HG03159 (cell line): ENCODE results near the gene RNFT1.
"Not testable (repeated sequence)": the region's sequence is repeated elsewhere in the genome, so short reads cannot be mapped to it uniquely, and the experiment has no call there.

ENCODE experiments used
- ATAC-seq: cut with Tn5 transposase; IDR thresholded peaks from one replicate; pipeline ENCODE4 v1.9.1; 2021; ENCODE audit warnings: mild to moderate bottlenecking, moderate library complexity; ENCODE audit not compliant: unreplicated experiment

Gene RNFT1

DNA sequence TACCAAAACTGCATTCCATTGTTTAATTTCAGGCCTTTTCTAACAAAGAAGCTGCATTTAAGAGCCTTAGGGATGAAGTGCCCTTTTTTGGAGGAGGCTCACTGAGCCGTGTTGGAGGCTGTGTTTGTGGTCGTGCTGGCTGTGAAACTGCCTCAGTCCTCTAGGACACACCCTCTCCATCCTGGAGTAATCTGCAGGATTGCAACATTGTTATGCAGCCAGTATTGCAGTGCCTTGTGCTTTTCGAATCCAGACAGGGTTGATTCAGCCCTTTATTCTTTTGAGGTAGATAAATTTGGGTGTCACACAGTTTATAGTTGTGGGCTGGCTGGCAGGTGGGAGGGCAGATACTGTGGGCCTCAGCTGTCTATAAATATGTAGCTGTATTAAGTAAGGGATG is 33.8 kb downstream of the RNFT1 start:
- ATAC-seq: not testable (repeated sequence)

DNA sequence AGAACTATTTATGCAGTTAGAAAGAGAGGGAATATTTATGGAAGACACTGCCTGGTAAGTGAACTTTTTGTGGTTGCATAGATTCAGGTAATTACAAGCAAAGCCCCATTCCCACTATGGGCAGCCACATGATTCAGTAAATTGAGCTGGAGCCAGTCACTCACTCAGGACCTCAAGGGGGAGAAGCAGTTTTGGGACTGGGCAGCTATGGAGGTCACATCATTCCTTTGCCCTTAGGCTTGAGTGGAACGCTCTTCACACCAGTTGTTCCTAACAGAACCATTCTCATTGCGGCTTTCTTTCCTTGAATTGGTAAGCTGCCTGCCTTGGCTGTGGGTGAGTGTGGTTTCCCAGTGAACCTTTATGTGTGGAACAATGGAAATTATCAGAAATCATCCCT is 34.4 kb downstream of the RNFT1 start:
- ATAC-seq: not testable (repeated sequence)

DNA sequence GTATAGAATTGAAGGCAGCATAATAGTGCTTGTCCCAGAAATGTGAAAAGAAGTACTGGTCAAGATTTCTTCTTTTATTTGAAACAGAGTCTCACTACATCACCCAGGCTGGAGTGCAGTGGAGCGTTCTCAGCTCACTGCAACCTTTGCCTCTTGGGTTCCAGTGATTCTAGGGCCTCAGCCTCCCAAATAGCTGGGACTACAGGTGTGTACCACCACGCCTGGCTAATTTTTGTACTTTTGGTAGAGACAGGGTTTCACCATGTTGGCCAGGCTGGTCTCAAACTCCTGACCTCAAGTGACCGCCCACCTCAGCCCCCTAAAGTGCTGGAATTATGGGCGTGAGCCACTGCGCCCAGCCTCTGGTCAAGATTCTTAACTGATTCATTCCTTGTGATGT is 43.9 kb downstream of the RNFT1 start:
- not testable (repeated sequence) for ATAC-seq

DNA sequence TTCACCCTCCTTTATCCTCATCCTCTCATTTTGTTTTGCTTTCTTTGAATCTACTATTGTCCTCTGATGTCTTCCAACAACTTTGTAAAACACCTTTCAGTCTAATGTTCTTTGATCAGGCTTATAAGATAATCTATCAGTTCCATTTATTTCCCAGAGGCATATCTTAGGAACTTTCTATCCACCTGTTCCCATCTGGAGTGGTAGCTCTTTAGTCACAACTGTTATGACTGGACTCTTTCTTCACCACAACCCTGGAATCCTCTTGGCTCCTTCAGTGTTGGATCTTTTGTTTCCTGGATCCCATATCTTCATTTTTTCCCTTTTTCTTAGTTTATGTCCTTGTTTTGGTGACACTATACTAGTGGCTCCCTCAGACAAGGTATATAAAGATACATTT is 48.1 kb downstream of the RNFT1 start:
- ATAC-seq: no peak

- ATAC-seq: no peak
Observed at GRCh38 chr17:59914274-59914854, 50.2 kb downstream of the RNFT1 start.

DNA sequence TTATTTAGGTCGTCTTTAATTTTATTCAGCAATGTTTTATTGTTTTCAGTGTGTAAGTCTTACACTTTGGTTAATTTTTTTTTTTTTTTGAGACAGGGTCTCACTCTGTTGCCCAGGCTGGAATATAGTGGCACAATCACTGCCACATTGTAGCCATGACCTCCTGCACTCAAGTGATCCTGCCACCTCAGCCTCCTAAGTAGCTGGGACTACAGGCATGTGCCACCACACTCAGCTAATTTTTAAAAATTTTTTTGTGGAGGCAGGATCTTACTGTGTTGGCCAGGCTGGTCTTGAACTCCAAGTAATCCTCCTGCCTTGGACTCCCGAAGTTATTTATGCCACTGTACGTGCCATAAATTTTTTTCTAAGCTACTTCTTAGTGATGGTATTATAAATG is 57.1 kb downstream of the RNFT1 start:
- ATAC-seq: no peak

GRCh38 chr17:59903455-59903854 is 61.1 kb downstream of the RNFT1 start:
- ATAC-seq: no peak
